Mammary epithelial cell (primary cell): ENCODE results near the gene SH3PXD2B.

Experiments
- CTCF ChIP-seq, 2 donors: IDR thresholded peaks in 1 of 2; conservative IDR thresholded peaks in 1 of 2; 2 replicates each; pipeline ENCODE4 v1.5.1; 2011 to 2012; ENCODE audit warnings: inconsistent platforms in 2 of 2, low read length in 2 of 2, mild to moderate bottlenecking in 2 of 2, control low read depth in 1 of 2, low read depth in 1 of 2; ENCODE audit not compliant: insufficient read depth in 1 of 2; ENCODE audit errors: extremely low read depth in 1 of 2
- EZH2 ChIP-seq: IDR thresholded peaks from 2 replicates; pipeline ENCODE4 v1.6.1; 2012; ENCODE audit warnings: low read length, inconsistent platforms, borderline replicate concordance

- TF ChIP-seq CTCF (conservative IDR thresholded peaks at IDR 0.05 in 1 of 2, IDR thresholded peaks at IDR 0.05 in 1 of 2; ENCODE audit: extremely low read depth in 1 of 2, insufficient read depth in 1 of 2, low read depth in 1 of 2, low read length in 2 of 2) = no peak
- TF ChIP-seq EZH2 = no peak
Observed at GRCh38 chr5:172445866-172446265, 8.5 kb downstream of the SH3PXD2B start.
